GM12874 (cell line): Measurements from ENCODE around the gene CYGB.
A peak's percentile ranks its signal among the peaks of the same experiment; 100 is the strongest.

Source experiments
- CTCF ChIP-seq: IDR thresholded peaks from 2 replicates; pipeline ENCODE4 v1.5.1; 2011; ENCODE audit warnings: low read depth, mild to moderate bottlenecking, control low read depth, low read length, moderate library complexity; ENCODE audit not compliant: insufficient read depth

Gene CYGB

GRCh38 chr17:76529224-76530094 is 8.1 kb downstream of the CYGB start:
- no peak for TF ChIP-seq CTCF

- TF ChIP-seq CTCF = no peak
Observed at GRCh38 chr17:76528528-76529223, 8.8 kb downstream of the CYGB start.

GRCh38 chr17:76528156-76528527 is 9.4 kb downstream of the CYGB start:
- TF ChIP-seq CTCF = no peak

GRCh38 chr17:76527430-76528111 is 9.9 kb downstream of the CYGB start:
- TF ChIP-seq CTCF = no peak

- TF ChIP-seq CTCF = no peak
Observed at GRCh38 chr17:76524598-76525512, 12.7 kb downstream of the CYGB start.

GRCh38 chr17:76523084-76524037 is 14.1 kb downstream of the CYGB start:
- TF ChIP-seq CTCF = peak; percentile 100
